Body of pancreas (tissue), 4 donors: Measurements from ENCODE around the gene TNIP2. TPM values are rescaled to one million over a fixed set of nuclear protein-coding genes. Genes with fewer than 3 reads are reported as not detected.

ENCODE experiments used
- ATAC-seq: fragments of 150-250 bp; one replicate; pipeline ENCODE4 v1.9.1; 2016
- DNase-seq, 4 donors: peaks; one replicate each; pipeline ENCODE4 v3.0.0-alpha.2; 2019
- H3K27ac ChIP-seq, 4 donors: fragments of 200-600 bp; sonication (generic); 1 replicate in 3 of 4; 2 replicates in 1 of 4; pipeline versions ENCODE4 v1.5.1 to v1.6.1; 2016 to 2019; ENCODE audit warnings: mild to moderate bottlenecking in 1 of 4, mixed read lengths in 1 of 4, moderate library complexity in 1 of 4
- H3K27me3 ChIP-seq, 2 donors: fragments of 200-600 bp; sonication (generic); one replicate each; pipeline ENCODE4 v1.6.0; 2016; ENCODE audit warnings: mild to moderate bottlenecking in 1 of 2
- H3K36me3 ChIP-seq, 2 donors: fragments of 200-600 bp; sonication (generic); replicated peaks in 1 of 2; 2 replicates each; pipeline ENCODE4 v1.5.1; 2016; ENCODE audit warnings: low read depth in 2 of 2; ENCODE audit not compliant: insufficient read depth in 1 of 2
- H3K4me1 ChIP-seq: fragments of 200-600 bp; sonication (generic); one replicate; pipeline ENCODE4 v1.6.0; 2016
- H3K4me3 ChIP-seq, 2 donors: fragments of 200-600 bp; sonication (generic); 1 replicate in 1 of 2; 2 replicates in 1 of 2; pipeline ENCODE4 v1.5.1; 2016 to 2019
- H3K9me3 ChIP-seq, 3 donors: fragments of 200-600 bp; sonication (generic); 1 replicate in 2 of 3; 2 replicates in 1 of 3; pipeline ENCODE4 v1.5.1; 2016
- POLR2A ChIP-seq, 3 donors: fragments of 450-650 bp; IDR thresholded peaks; one replicate each; pipeline ENCODE4 v1.6.1; 2016; ENCODE audit warnings: antibody characterized with exemption in 3 of 3, mild to moderate bottlenecking in 2 of 3
- WGBS, 2 donors: methylation state at CpG; one replicate each; pipeline ENCODE4 v1.1.5; 2017; 5-methylcytosine and 5-hydroxymethylcytosine counted together
- intact Hi-C: fragments of 100-400 bp; cut with DNase I; formaldehyde crosslinking; loops from one replicate; pipeline ENCODE4 v1.15.1; 2023
- total RNA-seq, 2 donors: library from RNA; depleted of rRNA; stranded (reverse); fragments of >200 nt; gene quantifications; one replicate each; pipeline ENCODE4 v1.1.0, GENCODE V29; 2016
- TF ChIP-seq, protein P1 (sequence below), 7 experiments: fragments of 450-650 bp in 4 of 7; fragments of 200-600 bp in 3 of 7; sonication (generic) in 3 of 7; IDR thresholded peaks; one replicate each; pipeline ENCODE4 v1.5.1; 2016 to 2019; ENCODE audit warnings: antibody characterized with exemption in 7 of 7

Gene TNIP2
- total RNA-seq, 2 donors from 2014 or later = 39.7 to 75.8 TPM

DNA sequence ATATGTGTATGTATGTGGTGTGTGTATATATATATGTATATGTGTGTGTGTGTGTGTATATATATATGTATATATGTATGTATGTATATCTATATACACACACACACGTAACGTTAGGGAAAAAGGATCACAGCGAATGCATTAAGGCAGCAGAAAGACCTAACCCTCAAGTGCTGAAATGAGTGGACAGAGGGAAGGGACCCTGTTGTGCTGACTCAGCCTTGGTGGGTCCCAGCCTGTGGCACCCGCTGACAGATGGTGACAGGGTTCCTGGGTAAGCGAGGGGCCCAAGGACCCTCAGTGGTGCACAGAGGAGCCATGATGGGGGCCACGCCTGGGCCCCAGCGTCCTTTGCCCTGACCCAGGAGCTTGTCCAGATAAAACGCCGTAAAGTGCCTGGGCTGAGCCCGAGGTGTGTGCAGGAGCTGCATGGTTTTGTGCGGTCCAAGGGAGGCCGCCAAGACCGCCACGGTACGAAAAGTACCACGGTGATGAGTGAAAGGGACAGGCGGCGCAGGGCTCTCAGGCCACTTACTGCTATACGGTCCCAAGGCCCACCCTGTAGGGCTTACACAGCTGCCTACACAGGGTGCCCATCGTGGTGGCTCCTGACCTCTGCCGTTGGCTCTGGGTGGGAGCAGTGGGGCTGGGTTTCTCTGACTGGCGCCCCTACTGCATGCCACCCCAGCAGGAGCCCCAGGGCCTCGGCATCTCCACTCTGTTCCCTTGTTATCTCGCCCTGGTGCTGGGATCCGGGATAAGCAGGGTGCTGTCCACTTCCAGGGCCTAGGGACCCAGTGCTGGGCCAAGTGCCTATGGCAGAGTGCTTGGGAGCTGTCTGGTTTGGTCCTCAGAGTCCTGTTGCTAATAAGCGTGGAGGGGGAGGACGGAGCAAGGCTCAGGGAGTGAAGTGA, 46.7 kb upstream of the TNIP2 start:
- TF ChIP-seq, protein P1, sequence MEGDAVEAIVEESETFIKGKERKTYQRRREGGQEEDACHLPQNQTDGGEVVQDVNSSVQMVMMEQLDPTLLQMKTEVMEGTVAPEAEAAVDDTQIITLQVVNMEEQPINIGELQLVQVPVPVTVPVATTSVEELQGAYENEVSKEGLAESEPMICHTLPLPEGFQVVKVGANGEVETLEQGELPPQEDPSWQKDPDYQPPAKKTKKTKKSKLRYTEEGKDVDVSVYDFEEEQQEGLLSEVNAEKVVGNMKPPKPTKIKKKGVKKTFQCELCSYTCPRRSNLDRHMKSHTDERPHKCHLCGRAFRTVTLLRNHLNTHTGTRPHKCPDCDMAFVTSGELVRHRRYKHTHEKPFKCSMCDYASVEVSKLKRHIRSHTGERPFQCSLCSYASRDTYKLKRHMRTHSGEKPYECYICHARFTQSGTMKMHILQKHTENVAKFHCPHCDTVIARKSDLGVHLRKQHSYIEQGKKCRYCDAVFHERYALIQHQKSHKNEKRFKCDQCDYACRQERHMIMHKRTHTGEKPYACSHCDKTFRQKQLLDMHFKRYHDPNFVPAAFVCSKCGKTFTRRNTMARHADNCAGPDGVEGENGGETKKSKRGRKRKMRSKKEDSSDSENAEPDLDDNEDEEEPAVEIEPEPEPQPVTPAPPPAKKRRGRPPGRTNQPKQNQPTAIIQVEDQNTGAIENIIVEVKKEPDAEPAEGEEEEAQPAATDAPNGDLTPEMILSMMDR (IDR thresholded peaks at IDR 0.05) = no peak
- TF ChIP-seq POLR2A (IDR thresholded peaks at IDR 0.05) = no peak
- H3K27ac ChIP-seq = no peak overlapping the region
- no peaks in the 10 kb centered on the region for H3K9me3 ChIP-seq
- no peaks in the 10 kb centered on the region for H3K27me3 ChIP-seq
- DNase-seq = peak in 1 of 4 donors; percentile 10
- H3K4me1 ChIP-seq = peaks cover 75% of the 10 kb centered on the region
- ATAC-seq = no peak
- whole genome bisulfite sequencing, 2 donors = 91 to 95% methylated on average over 21 to 27 of the region's 27 CpGs
- no peak overlapping the region for H3K4me3 ChIP-seq
- intact Hi-C loops = no loop called here
- H3K36me3 ChIP-seq = no peaks in the 10 kb centered on the region

DNA sequence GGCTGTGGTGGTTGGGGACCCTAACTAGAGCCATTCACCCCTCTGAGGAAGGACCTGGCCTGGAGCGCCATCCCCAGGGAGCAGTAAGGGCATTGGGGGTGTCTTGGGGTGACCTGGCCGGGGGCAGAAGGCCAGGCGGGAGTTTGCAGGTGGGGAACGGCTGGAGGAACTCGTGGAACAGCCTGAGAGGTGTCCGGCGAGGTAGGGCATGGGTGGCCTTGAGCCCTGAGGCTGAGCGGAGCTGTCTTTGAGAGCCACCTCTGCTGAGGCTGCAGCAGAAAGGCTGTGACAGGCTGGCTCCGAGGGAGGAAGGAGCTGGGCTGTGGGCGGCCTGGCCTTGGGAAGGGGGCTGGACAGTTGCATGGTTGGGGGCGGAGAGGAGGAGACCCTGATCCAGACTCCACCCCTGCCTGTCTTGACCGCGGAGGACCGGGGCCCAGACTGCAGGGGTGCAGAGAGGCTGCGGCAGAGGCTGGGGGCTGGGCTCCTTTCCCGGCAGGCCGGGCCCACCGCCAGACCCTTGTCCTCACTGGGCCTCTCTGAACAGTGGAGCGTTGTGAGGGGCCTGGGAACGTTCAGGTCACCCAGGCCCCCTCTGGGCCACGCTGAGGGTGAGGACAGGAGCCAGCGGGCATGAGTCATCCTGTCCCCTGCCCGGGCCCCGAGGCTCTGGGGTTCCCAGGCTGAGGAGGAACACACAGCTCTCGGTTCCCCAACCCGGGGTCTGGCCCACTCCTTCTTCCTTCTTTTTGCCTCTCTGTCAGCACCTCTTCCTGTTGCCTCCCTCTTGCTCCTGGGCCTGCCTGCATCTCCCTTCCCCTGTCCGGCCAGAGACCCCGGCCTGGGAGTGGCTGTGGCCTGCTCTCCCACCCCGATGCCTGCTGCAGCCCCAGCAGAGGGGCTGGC, 44.8 kb upstream of the TNIP2 start:
- H3K9me3 ChIP-seq = no peaks in the 10 kb centered on the region
- peak in 2 of 3 donors; percentile 12 to 53 for TF ChIP-seq POLR2A (IDR thresholded peaks at IDR 0.05)
- TF ChIP-seq, protein P1 (IDR thresholded peaks at IDR 0.05) = no peak
- WGBS, 2 donors = 27 to 50% methylated on average over 16 to 29 of the region's 29 CpGs
- H3K4me3 ChIP-seq = no peak overlapping the region
- H3K4me1 ChIP-seq = peaks cover 78% of the 10 kb centered on the region
- peak; percentile 48 to 82 (median 70) for DNase-seq
- peak overlapping the region; percentile 55 to 84 (median 66) for H3K27ac ChIP-seq
- intact Hi-C loops = no loop called here
- H3K36me3 ChIP-seq = no peaks in the 10 kb centered on the region
- ATAC-seq = peak; percentile 3
- H3K27me3 ChIP-seq = no peaks in the 10 kb centered on the region

DNA sequence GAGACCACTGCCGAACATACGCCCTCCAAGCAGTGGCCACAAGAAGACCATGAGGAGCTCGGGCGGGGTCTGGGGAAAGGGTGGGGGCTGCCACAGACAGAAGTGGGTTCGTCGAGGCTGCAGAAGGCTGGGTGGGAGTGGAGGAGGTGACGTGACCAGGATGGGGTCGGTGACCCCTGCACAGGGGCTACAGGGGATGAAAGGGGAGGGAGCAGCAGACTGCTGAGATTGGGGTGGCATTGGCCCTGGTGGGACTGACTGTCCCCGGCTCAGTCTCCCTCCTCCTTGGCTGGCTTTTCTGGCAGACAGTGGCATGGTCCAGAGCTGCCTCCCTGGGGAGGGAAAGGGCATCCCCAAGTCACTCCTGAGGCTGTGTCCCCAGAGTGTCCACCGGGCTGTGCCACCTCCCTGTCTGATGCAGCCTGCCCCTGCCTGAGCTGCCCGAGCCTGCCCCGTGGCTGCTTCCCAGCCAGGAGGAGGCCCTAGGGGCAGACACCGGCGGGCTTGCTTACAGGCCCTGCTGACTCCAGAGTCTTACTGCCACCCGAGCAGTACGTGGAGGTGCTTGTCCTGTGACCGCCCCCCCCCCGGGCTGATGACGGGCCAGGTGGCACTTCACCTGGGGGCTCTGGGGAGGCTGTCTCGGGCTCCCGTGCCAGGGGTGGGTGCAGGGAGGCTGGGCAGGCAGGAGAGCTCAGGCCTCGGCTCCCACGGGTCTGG, 44.0 kb upstream of the TNIP2 start:
- Histone ChIP-seq H3K9me3 (no peaks in the 10 kb centered on the region), H3K27ac (peak overlapping the region; percentile 55 to 84 (median 66)), H3K4me3 (no peak overlapping the region), H3K4me1 (peaks cover 78% of the 10 kb centered on the region), H3K36me3 (no peaks in the 10 kb centered on the region), H3K27me3 (no peaks in the 10 kb centered on the region)
- TF ChIP-seq POLR2A (IDR thresholded peaks at IDR 0.05) = no peak
- TF ChIP-seq, protein P1 (IDR thresholded peaks at IDR 0.05) = no peak
- WGBS, 2 donors = 66 to 87% methylated on average over 10 to 19 of the region's 23 CpGs
- intact Hi-C loops = no loop called here
- DNase-seq (peak; percentile 15 to 55 (median 18)), ATAC-seq (no peak)

DNA sequence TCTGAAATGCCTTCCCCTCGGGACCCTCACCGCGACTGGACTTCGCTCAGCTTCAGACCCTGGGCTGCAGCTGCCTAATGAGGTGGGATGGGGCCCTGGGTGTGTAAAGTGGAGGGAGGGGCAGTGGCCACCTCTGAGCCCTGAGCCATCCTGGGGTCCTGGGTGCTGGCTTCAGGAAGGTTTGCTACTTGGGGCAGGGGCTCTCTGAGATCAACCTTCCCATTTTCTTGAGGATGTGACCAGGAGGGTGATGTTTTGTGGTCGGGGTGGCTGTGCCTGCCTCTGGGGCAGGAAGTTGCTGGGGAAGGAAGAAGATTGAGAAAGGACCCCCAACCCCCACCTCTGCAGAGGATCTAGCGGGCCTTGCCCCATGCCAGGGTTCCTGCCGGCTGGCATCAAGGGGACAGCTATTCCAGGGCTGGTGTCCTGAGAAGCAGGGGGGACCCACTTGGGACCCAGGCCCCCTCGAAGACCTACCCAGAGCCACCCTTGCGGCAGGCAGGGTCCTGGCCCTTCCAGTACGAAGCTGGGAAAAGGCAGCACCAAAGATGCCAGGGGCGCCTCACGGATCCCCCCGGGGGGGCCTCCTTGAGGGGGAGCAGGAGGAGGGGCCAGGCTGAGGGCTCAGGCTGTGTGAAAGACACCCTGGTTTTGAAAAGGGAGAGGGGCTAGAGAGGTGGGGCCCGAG, 43.2 kb upstream of the TNIP2 start:
- WGBS, 2 donors = 66 to 79% methylated on average over 8 to 14 of the region's 14 CpGs
- intact Hi-C loops = no loop called here
- peak overlapping the region; percentile 22 to 86 (median 82) for H3K27ac ChIP-seq
- TF ChIP-seq, protein P1 (IDR thresholded peaks at IDR 0.05) = no peak
- no peak for TF ChIP-seq POLR2A (IDR thresholded peaks at IDR 0.05)
- H3K36me3 ChIP-seq = no peaks in the 10 kb centered on the region
- no peaks in the 10 kb centered on the region for H3K9me3 ChIP-seq
- peaks cover 83% of the 10 kb centered on the region for H3K4me1 ChIP-seq
- H3K4me3 ChIP-seq = no peak overlapping the region
- DNase-seq (peak in 2 of 4 donors; percentile 10 to 53), ATAC-seq (no peak)
- H3K27me3 ChIP-seq = no peaks in the 10 kb centered on the region
